HepG2 (cell line): Measurements from ENCODE around the gene MTRF1. TPM values are rescaled to one million over a fixed set of nuclear protein-coding genes. Genes with fewer than 3 reads are reported as not detected.

Experiments used
- AFF4 ChIP-seq: sonication (generic); formaldehyde crosslinking; IDR thresholded peaks from 2 replicates; pipeline ENCODE4 v1.4.0; 2020; ENCODE audit warnings: missing genetic modification reagents
- ASH2L ChIP-seq: fragments of 300-600, 200-600 bp; sonication (generic); IDR thresholded peaks from 2 replicates; pipeline ENCODE4 v1.7.0; 2017; ENCODE audit warnings: low read depth, mild to moderate bottlenecking, moderate library complexity, mixed read lengths, low read length; ENCODE audit not compliant: insufficient read length
- CEBPB ChIP-seq: IDR thresholded peaks from 2 replicates; pipeline ENCODE4 v1.6.1; 2011; ENCODE audit warnings: low read depth, low read length, improper control_type of control experiment, borderline replicate concordance
- GATAD1 ChIP-seq: IDR thresholded peaks from 2 replicates; pipeline ENCODE4 v1.6.1; 2016; ENCODE audit warnings: missing genetic modification reagents, missing compliant biosample characterization
- HNRNPUL1 ChIP-seq: fragments of 200-400 bp; formaldehyde crosslinking; IDR thresholded peaks from 2 replicates; pipeline ENCODE4 v1.6.1; 2017; ENCODE audit warnings: low read depth, mild to moderate bottlenecking, low read length, moderate library complexity
- KDM5B ChIP-seq: sonication (generic); formaldehyde crosslinking; IDR thresholded peaks from 2 replicates; pipeline ENCODE4 v1.4.0; 2020; ENCODE audit warnings: missing genetic modification reagents, mild to moderate bottlenecking, borderline replicate concordance
- NCOA1 ChIP-seq: sonication (generic); formaldehyde crosslinking; IDR thresholded peaks from 2 replicates; pipeline ENCODE4 v1.9.0; 2021; ENCODE audit warnings: missing genetic modification reagents
- NR1H2 ChIP-seq: sonication (generic); formaldehyde crosslinking; IDR thresholded peaks from 2 replicates; pipeline ENCODE4 v1.8.1; 2022; ENCODE audit warnings: low read depth, missing genetic modification reagents, borderline replicate concordance
- PCBP1 ChIP-seq: fragments of 200-400 bp; formaldehyde crosslinking; IDR thresholded peaks from 2 replicates; pipeline ENCODE4 v1.6.1; 2017; ENCODE audit warnings: mild to moderate bottlenecking, low read depth, low read length, borderline replicate concordance
- RBFOX2 ChIP-seq: fragments of 200-400 bp; formaldehyde crosslinking; IDR thresholded peaks from 2 replicates; pipeline ENCODE4 v1.6.1; 2017; ENCODE audit warnings: low read depth, mild to moderate bottlenecking, low read length
- SOX13 ChIP-seq, 3 experiments: fragments of 450-650 bp in 1 of 3; sonication (generic) in 1 of 3; formaldehyde crosslinking in 1 of 3; IDR thresholded peaks in 2 of 3; conservative IDR thresholded peaks in 1 of 3; 2 replicates each; pipeline versions ENCODE4 v1.5.0 to v1.6.1; 2016 to 2020; ENCODE audit warnings: antibody characterized with exemption in 1 of 3, mild to moderate bottlenecking in 1 of 3, missing compliant biosample characterization in 1 of 3, missing genetic modification reagents in 1 of 3, moderate library complexity in 1 of 3
- TMF1 ChIP-seq: sonication (generic); formaldehyde crosslinking; IDR thresholded peaks from 2 replicates; pipeline ENCODE4 v1.8.1; 2022; ENCODE audit warnings: low read depth, missing genetic modification reagents
- WIZ ChIP-seq: sonication (generic); formaldehyde crosslinking; IDR thresholded peaks from 2 replicates; pipeline ENCODE4 v1.5.1; 2020; ENCODE audit warnings: mild to moderate bottlenecking, missing genetic modification reagents
- ZBTB2 ChIP-seq: sonication (generic); formaldehyde crosslinking; IDR thresholded peaks from 2 replicates; pipeline ENCODE4 v1.8.0; 2022; ENCODE audit warnings: low read depth, missing genetic modification reagents
- ZC3H13 ChIP-seq: sonication (generic); formaldehyde crosslinking; IDR thresholded peaks from 2 replicates; pipeline ENCODE4 v1.8.1; 2023; ENCODE audit warnings: mild to moderate bottlenecking, missing genetic modification reagents, moderate library complexity
- ZFP1 ChIP-seq: IDR thresholded peaks from 2 replicates; pipeline ENCODE4 v1.6.1; 2016
- ZNF350 ChIP-seq: sonication (generic); formaldehyde crosslinking; IDR thresholded peaks from 2 replicates; pipeline ENCODE4 v1.4.0; 2020; ENCODE audit warnings: mild to moderate bottlenecking, low read depth, missing genetic modification reagents, borderline replicate concordance
- ZNF556 ChIP-seq: sonication (generic); formaldehyde crosslinking; IDR thresholded peaks from 2 replicates; pipeline ENCODE4 v1.4.0; 2020; ENCODE audit warnings: mild to moderate bottlenecking, missing genetic modification reagents, borderline replicate concordance
- ZNF660 ChIP-seq: sonication (generic); formaldehyde crosslinking; IDR thresholded peaks from 2 replicates; pipeline ENCODE4 v1.5.1; 2020; ENCODE audit warnings: mild to moderate bottlenecking, low read depth, missing genetic modification reagents, borderline replicate concordance
- ZNF850 ChIP-seq: sonication (generic); formaldehyde crosslinking; conservative IDR thresholded peaks from 2 replicates; pipeline ENCODE4 v1.9.0; 2021; ENCODE audit warnings: mild to moderate bottlenecking, missing genetic modification reagents
- polyA plus RNA-seq, 8 experiments: library from polyadenylated mRNA; depleted of rRNA in 3 of 8; stranded (reverse) in 7 of 8; unstranded in 1 of 8; fragments of >200 nt; fragmentation: Illumina TruSeq in 4 of 8; extraction: Trizol in 4 of 8; gene quantifications; 2 replicates each; pipeline versions ENCODE4 v1.2.1 to v1.2.3, GENCODE V29; 2011 to 2016; ENCODE audit warnings: low read depth in 4 of 8, missing spikeins in 1 of 8, mixed read lengths in 1 of 8; ENCODE audit not compliant: insufficient read depth in 1 of 8
- total RNA-seq, 5 experiments: library from RNA; depleted of rRNA; stranded (reverse); fragments of >200 nt; fragmentation: Illumina TruSeq; extraction: Trizol; gene quantifications; 2 replicates each; pipeline ENCODE4 v1.2.3, GENCODE V29; 2016; ENCODE audit warnings: low read depth in 1 of 5
- TF ChIP-seq, protein P1 (sequence below): sonication (generic); formaldehyde crosslinking; conservative IDR thresholded peaks from 2 replicates; pipeline ENCODE4 v1.8.0; 2022; ENCODE audit warnings: mild to moderate bottlenecking, moderate library complexity, missing genetic modification reagents

MTRF1 gene
- total and polyA plus RNA-seq, 2 of the 13 experiments (the other 11 are each of a cell fraction or from before 2014, with no cell fraction given), result 21.6 to 27.2 TPM

GRCh38 chr13:41311406-41312175, 48.2 kb upstream of the MTRF1 start (continued):
- TF ChIP-seq RBFOX2, result peak; percentile 85
- TF ChIP-seq KDM5B (CRISPR knock-in tag), result peak; percentile 56
- TF ChIP-seq SOX13 (IDR thresholded peaks at IDR 0.05), result no peak
- TF ChIP-seq SOX13 (CRISPR knock-in tag; conservative IDR thresholded peaks at IDR 0.05 in 1 of 2, IDR thresholded peaks at IDR 0.05 in 1 of 2), result no peak
- TF ChIP-seq, protein P1, sequence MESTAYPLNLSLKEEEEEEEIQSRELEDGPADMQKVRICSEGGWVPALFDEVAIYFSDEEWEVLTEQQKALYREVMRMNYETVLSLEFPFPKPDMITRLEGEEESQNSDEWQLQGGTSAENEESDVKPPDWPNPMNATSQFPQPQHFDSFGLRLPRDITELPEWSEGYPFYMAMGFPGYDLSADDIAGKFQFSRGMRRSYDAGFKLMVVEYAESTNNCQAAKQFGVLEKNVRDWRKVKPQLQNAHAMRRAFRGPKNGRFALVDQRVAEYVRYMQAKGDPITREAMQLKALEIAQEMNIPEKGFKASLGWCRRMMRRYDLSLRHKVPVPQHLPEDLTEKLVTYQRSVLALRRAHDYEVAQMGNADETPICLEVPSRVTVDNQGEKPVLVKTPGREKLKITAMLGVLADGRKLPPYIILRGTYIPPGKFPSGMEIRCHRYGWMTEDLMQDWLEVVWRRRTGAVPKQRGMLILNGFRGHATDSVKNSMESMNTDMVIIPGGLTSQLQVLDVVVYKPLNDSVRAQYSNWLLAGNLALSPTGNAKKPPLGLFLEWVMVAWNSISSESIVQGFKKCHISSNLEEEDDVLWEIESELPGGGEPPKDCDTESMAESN (CRISPR knock-in tag), result no peak; the same call in 1 of the 2 replicates
- no peak for TF ChIP-seq AFF4 (CRISPR knock-in tag)
- TF ChIP-seq GATAD1 (CRISPR knock-in tag), result no peak
- TF ChIP-seq NCOA1 (CRISPR knock-in tag), result 0 out of 2 replicates have a peak, but pooled peaks have one; percentile 41
- TF ChIP-seq NR1H2 (CRISPR knock-in tag), result 0 out of 2 replicates have a peak, but pooled peaks have one; percentile 12
- no peak for TF ChIP-seq ZBTB2 (CRISPR knock-in tag)
- no peak for TF ChIP-seq CEBPB
- no peak for TF ChIP-seq ZNF660
- TF ChIP-seq ZNF850 (CRISPR knock-in tag), result 0 out of 2 replicates have a peak, but pooled peaks have one; percentile 66
- 0 out of 2 replicates have a peak, but pooled peaks have one; percentile 38 for TF ChIP-seq HNRNPUL1
- TF ChIP-seq ZC3H13 (CRISPR knock-in tag), result 0 out of 2 replicates have a peak, but pooled peaks have one; percentile 29
- 0 out of 2 replicates have a peak, but pooled peaks have one; percentile 70 for TF ChIP-seq WIZ (CRISPR knock-in tag)
- TF ChIP-seq PCBP1, result 0 out of 2 replicates have a peak, but pooled peaks have one; percentile 19
- TF ChIP-seq ASH2L, result peak; percentile 87
- TF ChIP-seq TMF1 (CRISPR knock-in tag), result no peak
- no peak for TF ChIP-seq ZFP1
- 0 out of 2 replicates have a peak, but pooled peaks have one; percentile 6 for TF ChIP-seq ZNF556 (CRISPR knock-in tag)
- TF ChIP-seq ZNF350 (CRISPR knock-in tag), result 0 out of 2 replicates have a peak, but pooled peaks have one; percentile 70
